HL-60 (cell line): ENCODE data around the gene NRXN2.

Source experiments
- DNase-seq, 2 experiments: peaks; one replicate each; pipeline ENCODE4 v3.0.0-alpha.2; 2010 to 2020; ENCODE audit warnings: low read depth in 1 of 2, low spot score in 1 of 2
- H3K27ac ChIP-seq: fragments of 250-450 bp; sonication (Bioruptor Pico); replicated peaks from 2 replicates; pipeline ENCODE4 v1.5.1; 2020; ENCODE audit warnings: mild to moderate bottlenecking, moderate library complexity
- H3K27me3 ChIP-seq: fragments of 250-450 bp; sonication (Bioruptor Pico); 2 replicates; pipeline ENCODE4 v1.5.1; 2021; ENCODE audit warnings: mild to moderate bottlenecking, moderate library complexity; ENCODE audit not compliant: insufficient read depth, poor library complexity, severe bottlenecking
- H3K4me3 ChIP-seq: replicated peaks from 2 replicates; pipeline ENCODE4 v1.5.1; 2011; ENCODE audit warnings: mild to moderate bottlenecking, control low read depth, low read length; ENCODE audit not compliant: insufficient read depth
- CTCF ChIP-seq: IDR thresholded peaks from one replicate; pipeline ENCODE4 v1.5.1; 2011; ENCODE audit warnings: low read length, control low read depth, inconsistent platforms; ENCODE audit not compliant: insufficient read depth
- GABPA ChIP-seq: IDR thresholded peaks from 2 replicates; pipeline ENCODE4 v1.6.1; 2012; ENCODE audit warnings: low read depth
- POLR2AphosphoS5 ChIP-seq: IDR thresholded peaks from 2 replicates; pipeline ENCODE4 v1.6.1; 2012; ENCODE audit warnings: low read depth
- SPI1 ChIP-seq: IDR thresholded peaks from 2 replicates; pipeline ENCODE4 v1.6.1; 2012; ENCODE audit warnings: low read depth, mild to moderate bottlenecking, borderline replicate concordance
- TF ChIP-seq, protein P1 (sequence below): IDR thresholded peaks from 2 replicates; pipeline ENCODE4 v1.6.1; 2012; ENCODE audit warnings: low read depth; ENCODE audit not compliant: insufficient replicate concordance

NRXN2 gene

DNA sequence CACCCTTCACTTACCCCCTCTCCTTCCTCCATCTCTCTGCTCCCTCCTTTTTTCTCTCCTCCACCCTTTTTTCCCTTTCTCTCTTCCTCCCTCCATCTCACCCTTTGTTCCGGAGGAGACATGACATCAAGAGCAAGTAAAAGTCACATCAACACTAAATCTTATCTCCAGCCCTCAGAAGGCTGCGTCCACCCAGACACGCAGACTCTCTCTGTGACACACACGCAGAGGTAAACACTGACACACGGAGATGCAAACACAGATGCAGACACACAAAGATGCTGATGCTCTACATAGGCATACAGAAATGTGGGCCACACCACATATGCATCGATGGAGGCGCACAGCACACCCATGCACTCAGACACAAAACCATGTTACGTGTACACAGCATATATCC is 27.0 kb downstream of the NRXN2 start:
- DNase-seq, result no peak
- peaks cover 11% of the 10 kb centered on the region for H3K27me3 ChIP-seq
- no peak for TF ChIP-seq CTCF
- no peak for TF ChIP-seq POLR2AphosphoS5
- TF ChIP-seq SPI1, result no peak
- TF ChIP-seq, protein P1, sequence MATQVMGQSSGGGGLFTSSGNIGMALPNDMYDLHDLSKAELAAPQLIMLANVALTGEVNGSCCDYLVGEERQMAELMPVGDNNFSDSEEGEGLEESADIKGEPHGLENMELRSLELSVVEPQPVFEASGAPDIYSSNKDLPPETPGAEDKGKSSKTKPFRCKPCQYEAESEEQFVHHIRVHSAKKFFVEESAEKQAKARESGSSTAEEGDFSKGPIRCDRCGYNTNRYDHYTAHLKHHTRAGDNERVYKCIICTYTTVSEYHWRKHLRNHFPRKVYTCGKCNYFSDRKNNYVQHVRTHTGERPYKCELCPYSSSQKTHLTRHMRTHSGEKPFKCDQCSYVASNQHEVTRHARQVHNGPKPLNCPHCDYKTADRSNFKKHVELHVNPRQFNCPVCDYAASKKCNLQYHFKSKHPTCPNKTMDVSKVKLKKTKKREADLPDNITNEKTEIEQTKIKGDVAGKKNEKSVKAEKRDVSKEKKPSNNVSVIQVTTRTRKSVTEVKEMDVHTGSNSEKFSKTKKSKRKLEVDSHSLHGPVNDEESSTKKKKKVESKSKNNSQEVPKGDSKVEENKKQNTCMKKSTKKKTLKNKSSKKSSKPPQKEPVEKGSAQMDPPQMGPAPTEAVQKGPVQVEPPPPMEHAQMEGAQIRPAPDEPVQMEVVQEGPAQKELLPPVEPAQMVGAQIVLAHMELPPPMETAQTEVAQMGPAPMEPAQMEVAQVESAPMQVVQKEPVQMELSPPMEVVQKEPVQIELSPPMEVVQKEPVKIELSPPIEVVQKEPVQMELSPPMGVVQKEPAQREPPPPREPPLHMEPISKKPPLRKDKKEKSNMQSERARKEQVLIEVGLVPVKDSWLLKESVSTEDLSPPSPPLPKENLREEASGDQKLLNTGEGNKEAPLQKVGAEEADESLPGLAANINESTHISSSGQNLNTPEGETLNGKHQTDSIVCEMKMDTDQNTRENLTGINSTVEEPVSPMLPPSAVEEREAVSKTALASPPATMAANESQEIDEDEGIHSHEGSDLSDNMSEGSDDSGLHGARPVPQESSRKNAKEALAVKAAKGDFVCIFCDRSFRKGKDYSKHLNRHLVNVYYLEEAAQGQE, result no peak
- TF ChIP-seq GABPA, result no peak
- H3K27ac ChIP-seq, result no peak overlapping the region
- no peak overlapping the region for H3K4me3 ChIP-seq

DNA sequence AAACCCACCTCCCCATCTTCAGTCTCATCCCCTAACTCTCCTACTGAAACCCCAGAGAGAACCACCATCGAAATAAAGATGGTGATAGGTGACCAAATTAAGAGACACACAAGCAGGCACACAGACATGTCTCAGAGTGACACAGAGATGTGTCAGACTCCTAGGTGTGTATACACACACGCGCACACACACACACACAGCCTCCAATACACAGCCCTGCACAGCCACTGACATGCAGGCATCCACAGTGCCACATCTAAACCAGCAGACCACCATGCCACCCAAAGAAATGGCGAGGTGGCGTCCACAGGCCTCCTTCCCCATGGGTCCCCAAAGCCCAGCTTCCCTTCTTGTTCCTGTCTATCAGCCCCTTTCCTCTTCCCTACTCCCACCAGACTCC is 27.4 kb downstream of the NRXN2 start:
- Histone ChIP-seq H3K27me3 (peaks cover 11% of the 10 kb centered on the region), H3K4me3 (no peak overlapping the region), H3K27ac (no peak overlapping the region)
- no peak for DNase-seq
- no peak for TF ChIP-seq CTCF
- TF ChIP-seq GABPA, result no peak
- TF ChIP-seq, protein P1, result no peak
- TF ChIP-seq SPI1, result no peak
- no peak for TF ChIP-seq POLR2AphosphoS5

- Histone ChIP-seq H3K27ac (no peak overlapping the region), H3K4me3 (no peak overlapping the region), H3K27me3 (peaks cover 11% of the 10 kb centered on the region)
- DNase-seq, result no peak
- TF ChIP-seq POLR2AphosphoS5, result no peak
- no peak for TF ChIP-seq GABPA
- TF ChIP-seq, protein P1, result no peak
- no peak for TF ChIP-seq SPI1
- TF ChIP-seq CTCF, result no peak
These were observed 28.1 kb downstream of the NRXN2 start for GRCh38 chr11:64694821-64695365.
